HG02588 (cell line): ENCODE results near the gene GALNT17.

Source experiments
- ATAC-seq: cut with Tn5 transposase; IDR thresholded peaks from one replicate; pipeline ENCODE4 v1.9.1; 2021; ENCODE audit warnings: mild to moderate bottlenecking, moderate library complexity; ENCODE audit not compliant: unreplicated experiment

Gene GALNT17

DNA sequence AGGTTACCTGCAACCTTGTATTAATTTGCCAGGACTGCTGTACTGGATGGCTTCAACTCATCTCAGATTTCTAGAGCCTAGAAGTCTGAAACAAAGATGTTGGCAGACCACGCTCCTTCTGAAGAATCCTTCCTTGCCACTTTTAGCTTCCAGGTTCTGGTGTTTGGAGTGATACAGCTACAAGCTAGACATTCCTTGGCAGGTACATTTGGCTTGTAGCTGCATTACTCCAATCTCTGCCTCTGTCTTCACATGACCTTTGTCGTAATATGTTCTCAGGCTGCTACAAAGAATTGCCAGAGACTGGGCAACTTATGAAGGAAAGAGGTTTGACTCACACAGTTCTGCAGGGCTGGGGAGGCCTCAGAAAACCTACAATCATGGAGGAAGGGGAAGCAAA is 146.3 kb downstream of the GALNT17 start:
- ATAC-seq, result no peak

DNA sequence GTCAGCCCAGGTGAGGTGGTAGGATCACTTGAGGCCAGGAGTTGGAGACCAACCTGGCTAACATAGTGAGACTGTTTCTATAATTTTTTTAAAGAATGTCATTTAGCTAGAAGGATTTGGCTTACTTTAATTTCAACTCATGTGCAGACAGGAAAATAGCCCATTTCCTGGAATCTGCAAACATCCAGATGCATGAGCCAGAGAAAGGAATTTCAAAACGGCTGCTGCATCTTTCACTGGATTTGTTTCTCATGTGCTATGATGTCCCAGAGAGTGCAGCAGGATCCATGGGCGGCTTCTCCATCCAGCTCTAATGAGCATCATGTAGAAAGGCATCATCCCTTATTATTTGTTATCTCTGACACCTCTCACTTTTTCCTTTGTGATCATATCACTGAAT is 149.3 kb downstream of the GALNT17 start:
- ATAC-seq, result no peak

DNA sequence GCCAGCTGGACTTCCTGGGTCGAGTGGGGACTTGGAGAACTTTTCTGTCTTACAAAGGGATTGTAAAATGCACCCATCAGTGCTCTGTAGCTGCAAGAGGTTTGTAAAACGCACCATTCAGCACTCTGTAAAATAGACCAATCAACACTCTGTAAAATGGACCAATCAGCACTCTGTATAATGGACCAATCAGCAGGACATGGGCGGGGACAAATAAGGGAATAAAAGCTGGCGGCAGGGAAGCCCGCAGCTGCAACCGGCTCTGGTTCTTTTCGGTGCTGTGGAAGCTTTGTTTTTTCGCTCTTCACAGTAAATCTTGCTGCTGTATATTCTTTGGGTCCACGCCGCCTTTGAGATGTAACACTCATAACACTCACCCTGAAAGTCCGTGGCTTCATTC is 151.9 kb downstream of the GALNT17 start:
- no peak for ATAC-seq

DNA sequence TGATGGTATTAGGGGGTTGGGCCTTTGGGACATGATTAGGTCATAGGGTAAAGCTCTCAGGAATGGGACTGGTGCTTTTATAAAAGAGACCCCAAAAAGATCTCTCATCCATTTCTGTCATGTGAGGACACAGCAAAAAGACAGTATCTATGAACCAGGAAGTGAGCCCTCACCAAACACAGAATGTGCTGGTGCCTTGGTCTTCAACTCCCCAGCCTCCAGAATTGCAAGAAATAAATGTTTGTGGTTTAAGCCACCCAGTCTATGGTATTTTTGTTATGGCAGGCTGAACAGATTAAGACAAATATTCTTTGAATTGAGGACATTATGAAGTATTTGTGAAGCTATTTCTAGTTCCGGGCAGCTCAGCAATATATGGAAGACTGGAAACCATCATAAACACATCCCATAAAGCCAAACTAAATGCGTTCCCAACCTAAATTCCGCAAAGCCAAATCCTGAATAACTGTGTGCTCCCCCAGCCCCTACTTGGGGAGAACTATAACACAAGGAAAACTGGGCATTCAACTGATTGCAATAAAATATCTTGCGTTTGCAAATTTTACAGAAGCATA is 153.7 kb downstream of the GALNT17 start:
- no peak for ATAC-seq

DNA sequence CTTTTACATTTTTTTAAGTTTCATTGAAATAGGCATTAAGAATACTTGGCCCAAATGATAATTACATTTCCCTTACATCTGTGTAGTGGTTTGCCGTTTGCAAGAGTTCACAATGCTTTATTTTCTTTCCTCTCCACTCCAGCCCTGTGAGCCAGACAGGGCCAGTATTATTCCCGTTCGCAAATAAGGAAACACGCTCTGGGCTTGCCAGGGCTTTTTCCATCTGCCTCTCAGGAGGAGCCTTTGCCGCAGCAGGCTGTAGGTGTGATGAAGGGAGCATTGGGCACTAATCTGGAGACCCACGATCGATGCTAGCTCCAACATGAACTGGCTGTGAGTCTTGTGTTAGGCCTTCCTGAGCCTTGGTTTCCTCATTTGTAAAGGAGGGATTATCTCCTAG is 154.4 kb downstream of the GALNT17 start:
- ATAC-seq, result no peak

DNA sequence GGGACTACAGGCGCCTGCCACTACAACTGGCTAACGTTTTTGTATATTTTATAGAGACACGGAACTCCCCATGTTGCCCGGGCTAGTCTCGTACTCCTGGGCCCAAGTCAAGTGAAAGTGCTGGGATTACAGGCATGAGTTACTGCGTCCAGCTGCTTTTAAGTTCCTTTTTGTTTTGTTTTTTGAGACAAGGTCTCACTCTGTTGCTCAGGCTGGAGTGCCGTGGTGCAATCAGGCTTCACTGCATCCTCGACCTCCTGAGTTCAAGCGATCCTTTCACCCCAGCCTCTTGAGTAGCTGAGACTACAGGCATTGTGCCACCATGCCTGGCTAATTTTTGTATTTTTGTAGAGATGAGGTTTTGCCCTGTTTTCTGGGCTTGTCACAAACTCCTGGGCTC is 155.0 kb downstream of the GALNT17 start:
- no peak for ATAC-seq

DNA sequence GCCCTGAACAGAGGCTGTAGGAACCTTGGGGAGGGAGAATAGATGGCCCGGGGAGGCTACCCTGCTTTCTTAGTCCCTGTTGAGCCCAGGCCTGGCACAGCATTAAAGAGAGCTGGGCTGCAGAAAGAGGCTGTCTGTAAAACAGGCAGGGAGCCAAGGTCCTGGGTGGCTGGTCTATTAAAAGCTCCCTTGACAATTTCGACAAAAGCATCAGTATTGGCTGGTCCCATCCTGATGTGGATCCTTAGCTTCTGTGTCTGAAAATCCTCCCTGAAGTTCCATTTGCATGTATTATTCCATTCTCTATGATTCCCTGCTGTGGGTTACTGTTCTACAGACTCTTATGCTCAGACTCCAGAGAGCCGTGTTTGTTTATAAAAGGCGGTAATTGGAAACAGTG is 158.5 kb downstream of the GALNT17 start:
- no peak for ATAC-seq

DNA sequence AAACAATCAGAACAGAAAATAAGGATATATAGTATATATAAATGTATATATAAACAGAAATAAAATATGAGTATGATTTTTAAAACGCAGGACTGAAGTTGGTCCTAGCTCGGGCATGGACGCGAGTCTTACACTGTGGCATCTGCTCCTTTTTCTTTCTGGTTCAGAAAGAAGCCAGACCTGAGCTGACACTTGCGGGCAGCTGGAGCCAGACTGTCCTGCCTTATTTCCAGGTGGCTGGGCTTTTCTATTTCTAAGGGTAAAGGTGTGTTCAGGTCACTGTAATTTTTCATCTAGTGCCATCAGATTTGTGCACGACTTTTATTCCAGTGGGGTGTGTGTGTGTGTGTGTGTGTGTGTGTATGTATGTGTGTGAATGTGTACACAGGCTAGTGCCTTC is 166.4 kb downstream of the GALNT17 start:
- ATAC-seq, result no peak

DNA sequence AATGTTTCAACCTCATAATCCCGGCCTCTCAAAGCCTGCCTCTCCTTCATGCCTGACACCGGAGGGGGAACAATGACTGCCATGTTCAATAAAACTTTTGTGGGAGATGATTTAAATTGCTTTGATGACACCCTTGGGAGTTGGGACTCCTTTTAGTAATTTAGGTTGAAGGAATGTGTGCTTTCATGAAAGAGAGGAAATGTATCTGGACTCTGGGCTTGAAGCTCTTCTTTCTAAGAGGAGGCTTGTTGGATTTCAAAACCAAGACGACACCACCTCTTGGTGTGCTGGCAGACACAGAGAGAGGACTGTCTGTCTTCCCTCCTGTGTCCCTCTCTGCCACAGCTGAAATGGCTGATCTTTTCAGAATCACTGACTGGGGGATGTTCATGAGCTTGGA is 168.1 kb downstream of the GALNT17 start:
- no peak for ATAC-seq

DNA sequence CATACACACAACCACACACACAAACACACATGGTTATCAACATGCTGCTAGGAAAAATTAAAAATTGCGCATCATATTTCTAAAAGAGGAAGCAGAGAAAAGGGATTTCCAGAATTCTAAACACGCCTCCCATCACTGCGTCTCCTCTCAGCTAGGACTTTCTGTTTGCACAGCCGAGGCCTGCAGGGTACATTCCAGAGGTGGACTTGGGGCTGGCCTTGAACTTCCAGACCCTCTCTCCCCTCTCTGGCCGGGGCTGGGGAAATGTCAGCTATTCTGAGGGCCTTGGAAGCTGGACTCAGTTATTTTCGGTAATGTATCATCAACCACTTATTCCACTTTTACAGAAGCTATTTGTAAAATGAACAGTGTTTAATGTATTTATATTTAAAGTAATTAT is 168.7 kb downstream of the GALNT17 start:
- no peak for ATAC-seq

DNA sequence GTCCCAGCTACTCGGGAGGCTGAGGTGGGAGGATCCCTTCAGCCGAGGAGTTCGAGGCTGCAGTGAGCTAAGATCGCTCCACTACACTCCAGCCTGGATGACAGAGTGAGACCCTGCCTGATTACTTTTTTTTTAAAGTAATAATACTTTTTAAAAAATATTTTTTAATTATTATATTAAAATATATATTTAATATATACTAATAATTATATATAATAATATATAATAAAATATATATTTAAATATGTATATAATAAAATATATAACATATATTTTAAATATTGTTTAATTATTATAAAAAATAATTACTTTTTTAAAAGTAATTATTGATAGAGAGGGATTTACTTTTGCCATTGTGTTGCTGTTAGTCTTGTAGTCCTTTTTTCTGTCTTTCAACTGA is 169.2 kb downstream of the GALNT17 start:
- no peak for ATAC-seq

DNA sequence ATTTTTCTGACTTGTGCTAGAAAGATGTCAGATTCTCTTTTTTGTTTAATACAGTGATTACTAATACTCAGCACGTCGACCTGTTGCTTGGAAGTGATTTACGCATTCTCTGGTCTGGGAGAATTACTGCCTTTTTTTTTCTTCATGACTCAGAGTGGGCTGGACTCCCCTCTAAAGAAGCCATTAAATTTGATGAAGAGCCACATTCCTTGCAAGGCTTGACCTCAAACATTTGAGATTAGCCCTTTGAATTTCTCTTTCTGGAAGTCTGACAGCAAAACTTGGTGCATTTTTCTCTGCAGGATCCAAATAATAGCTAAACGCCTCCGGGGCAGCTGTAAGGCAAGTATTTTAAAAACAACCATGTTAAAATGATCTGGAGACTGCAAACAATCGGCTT is 171.6 kb downstream of the GALNT17 start:
- ATAC-seq, result no peak

DNA sequence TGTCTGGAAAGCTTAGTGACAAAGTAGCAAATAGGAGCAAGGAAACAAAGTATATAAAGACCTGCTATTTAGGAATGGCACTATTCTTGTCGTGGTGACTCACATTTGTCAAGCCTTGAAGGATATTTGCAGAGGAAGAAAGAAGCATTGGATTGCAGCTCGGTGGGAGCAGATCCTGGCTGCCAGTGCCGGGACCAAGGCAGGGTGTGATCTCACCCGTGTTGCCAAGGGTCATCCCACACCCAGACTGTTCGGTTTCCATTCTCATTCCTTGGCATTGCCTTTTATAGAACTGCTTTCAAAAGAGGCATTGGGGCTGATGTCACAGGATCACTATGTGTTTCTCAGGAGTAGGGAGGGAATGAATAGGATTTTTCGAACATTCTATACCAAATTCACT is 176.2 kb downstream of the GALNT17 start:
- ATAC-seq, result no peak

DNA sequence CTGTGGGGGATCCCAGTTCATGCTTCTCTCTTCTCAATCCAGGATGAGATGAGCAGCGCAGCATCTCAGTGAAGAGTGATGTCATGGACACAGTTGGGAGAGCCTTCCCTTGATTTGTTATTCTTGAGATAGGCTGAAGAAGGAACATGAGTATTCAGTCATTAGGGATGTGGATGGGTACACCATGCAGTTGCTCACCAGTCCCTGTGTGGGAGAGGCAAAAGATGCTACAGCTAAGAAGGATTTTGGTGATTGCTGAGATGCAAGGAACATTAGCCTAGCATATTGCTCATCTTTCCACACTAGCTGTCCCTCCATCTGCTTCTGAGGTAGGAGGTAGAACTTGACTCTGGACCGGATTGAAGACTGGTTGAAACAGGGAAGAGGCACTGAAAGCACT is 179.6 kb downstream of the GALNT17 start:
- no peak for ATAC-seq

DNA sequence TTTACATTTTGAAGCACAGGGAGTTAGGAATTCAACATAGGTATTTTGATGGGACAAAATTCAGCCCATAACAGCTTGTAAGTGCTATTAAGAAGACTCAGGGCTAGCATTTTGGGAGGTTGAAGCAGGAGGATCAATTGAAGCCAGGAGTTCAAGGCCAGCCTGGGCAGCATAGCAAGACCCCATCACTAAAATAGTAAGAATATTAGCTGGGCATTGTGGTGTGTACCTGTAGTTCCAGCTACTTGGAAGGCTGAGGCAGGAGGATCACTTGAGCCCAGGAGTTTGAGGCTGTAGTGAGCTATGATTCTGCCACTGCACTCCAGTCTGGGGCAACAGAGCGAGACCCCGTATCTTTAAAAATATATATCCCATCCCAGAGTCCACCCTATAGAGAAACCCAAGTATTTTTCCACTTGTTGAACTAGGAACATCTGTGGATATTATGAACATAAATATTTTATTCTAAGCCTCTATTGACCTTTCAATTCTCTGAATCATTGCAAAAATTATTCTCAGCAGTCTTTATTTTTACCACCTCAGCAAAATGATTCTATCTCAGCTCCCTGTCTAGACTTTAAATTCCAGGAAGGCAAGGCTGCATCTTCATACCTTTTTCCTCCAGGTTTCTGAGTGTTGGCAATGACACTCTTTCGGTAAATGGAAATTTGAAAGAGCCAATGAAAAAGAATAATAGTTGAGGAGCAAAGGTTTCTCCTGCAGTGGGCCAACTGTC is 181.0 kb downstream of the GALNT17 start:
- ATAC-seq, result no peak

DNA sequence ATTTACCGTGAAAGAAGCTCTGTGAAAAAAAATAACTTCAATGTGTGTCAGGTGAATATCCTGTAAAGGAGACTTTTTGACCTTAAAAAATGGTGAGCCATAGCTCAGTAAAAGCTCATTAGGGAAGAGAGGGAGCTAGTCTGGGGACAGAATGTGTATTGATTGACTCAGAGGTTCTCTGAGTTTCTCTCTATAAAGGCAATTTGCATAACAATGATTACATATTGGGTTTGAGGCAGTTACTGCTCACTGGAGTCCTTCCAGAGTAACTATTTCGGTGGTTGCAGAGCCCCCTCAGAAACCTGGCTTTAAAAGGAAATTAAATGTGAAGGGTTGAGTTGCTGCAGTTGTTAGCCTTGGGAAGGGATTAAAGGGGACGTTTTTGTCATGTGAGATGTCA is 181.6 kb downstream of the GALNT17 start:
- no peak for ATAC-seq

DNA sequence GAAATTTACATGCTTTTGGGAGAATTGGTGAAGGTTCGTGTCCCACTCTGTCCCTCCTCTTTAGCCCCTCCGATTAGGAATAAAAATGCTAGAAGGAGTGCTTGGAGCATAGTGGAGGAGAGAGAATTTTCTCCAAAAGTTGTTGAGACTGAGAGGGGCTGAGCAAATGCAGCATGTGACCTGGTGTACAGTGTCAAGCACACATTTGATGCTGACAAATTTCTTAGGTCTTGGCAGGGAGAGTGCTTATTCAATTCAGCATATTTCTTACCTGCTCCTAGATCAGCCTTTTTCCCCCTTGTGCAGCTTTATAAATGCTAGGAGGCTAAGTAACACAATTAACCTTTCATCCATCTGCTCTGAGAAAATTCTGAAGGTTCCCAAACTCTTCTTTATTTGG is 189.0 kb downstream of the GALNT17 start:
- no peak for ATAC-seq

DNA sequence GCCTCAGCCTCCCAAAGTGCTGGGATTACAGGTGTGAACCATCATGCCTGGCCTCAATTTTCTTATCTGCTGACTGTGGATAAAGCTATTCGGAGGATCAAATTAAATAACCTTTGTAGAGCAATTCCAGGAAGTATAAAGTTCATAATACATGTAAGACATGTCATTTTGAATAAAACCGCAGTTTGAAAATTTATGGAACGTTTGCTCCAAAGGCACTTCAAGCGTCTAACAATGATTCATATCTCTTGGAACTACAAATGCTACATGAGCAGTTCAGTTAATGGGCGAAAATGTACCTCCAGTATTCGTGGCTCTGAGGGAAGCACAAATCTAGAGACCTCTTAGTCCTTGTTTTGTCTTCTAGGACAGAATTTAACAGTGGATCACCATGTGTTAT is 190.3 kb downstream of the GALNT17 start:
- ATAC-seq, result no peak

DNA sequence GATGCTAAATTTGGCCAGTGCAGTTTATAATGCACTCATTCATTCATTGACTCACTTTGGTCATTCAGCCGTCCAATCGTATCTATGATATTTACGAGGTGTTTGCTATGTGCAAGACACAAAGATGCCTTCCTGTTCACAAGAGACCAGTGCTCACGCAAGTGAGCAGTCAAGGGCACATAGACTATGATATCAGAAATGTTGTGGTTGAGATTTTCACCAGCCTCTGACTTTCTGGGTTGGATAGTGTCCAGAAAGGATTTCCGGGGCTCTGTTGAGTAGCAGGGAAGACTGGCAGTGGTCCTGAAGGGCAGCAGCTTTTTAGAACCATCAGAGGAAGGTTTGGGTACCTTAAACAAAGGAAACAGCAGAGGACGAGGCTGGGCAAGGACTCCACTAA is 191.8 kb downstream of the GALNT17 start:
- no peak for ATAC-seq

DNA sequence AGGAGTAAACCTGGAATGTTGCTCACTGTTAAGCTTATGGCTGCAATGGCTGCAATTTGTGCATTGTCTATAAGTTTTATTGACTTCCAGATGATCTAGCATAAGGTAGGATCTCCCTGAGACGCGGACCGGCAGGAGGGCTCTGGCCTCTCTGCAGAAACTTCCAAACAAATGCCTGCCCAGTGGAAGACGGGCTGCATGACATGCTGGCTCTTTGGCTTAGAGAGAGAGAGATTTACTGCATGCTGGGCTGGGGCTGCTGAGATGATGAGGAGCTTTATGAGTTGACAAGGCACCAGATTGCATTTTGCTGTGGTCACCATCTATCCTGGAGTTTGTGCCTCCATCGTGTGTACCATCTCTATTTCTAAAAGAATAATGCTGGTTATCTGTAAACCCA is 193.2 kb downstream of the GALNT17 start:
- ATAC-seq, result no peak

DNA sequence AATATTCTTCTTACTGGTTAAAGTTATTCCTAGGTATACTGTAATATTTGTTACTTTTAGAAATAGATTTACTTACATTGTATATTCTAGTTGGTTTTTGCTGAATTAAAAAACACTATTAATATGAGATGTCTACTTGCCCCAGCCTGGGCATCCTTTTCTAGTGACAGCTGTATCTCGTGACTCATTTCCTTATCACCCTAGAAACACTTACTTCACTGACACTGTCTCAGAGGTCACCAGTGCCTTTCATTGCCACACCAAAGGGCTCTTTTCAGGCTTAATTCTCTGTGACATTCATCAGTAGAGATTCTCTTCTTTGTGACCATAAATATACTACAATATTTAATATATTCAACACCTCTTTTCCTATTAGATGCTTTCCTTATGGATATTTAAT is 194.7 kb downstream of the GALNT17 start:
- ATAC-seq, result no peak

DNA sequence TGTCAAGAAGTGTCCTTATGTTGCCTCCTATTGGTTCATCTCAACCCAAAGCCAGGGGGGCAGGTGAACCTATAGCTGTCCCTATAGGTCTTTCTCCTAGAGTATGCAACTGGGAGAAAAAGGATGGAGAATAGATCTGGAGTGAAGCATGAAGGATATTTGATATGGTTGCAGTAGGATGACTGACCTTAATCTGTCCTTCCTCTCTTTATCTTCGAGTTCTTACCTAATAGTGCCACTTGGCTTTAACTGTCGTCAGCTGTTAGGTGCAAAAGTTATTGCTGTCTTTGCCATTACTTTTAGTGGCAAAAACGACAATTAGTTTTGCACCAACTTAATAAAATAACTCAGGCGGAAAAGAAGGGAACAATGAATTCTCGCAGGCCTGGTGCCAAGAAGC is 196.0 kb downstream of the GALNT17 start:
- ATAC-seq, result no peak

DNA sequence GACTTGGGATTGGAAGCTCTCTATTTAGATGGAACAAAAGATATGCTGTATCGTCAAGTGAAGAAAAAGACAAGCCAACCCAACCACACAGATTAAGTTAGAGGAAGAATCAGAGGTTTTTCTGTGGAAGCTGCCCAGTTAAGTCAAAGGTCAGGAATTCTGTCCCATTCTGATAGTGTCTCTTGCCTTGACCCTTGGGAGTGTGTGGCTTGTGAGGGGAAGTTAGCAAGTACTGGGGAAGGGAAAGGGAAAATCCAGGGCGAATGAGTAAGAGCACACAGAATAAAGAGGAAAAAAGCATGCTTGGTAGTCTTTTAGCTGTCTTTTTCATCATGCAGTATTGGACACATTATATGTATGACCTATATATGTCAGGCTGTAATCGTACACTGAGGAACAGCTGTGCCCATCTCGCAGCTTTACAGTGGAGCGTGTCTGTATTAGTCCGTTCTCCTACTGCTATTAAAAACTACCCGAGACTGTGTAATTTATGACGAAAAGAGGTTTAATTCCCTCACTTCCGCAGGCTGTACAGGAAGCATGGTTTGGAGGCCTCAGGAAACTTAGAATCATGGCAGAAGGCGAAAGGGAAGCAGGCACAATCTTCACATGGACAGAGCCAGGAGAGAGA is 197.2 kb downstream of the GALNT17 start:
- no peak for ATAC-seq
